Measurements from ENCODE around the gene LRRC7. TPM values are rescaled to one million over a fixed set of nuclear protein-coding genes. Genes with fewer than 3 reads are reported as not detected.

Gene LRRC7
- total and polyA plus RNA-seq, 11 donors, result 0.25 to 4.1 (median 0.49) TPM; not detected in 1

DNA sequence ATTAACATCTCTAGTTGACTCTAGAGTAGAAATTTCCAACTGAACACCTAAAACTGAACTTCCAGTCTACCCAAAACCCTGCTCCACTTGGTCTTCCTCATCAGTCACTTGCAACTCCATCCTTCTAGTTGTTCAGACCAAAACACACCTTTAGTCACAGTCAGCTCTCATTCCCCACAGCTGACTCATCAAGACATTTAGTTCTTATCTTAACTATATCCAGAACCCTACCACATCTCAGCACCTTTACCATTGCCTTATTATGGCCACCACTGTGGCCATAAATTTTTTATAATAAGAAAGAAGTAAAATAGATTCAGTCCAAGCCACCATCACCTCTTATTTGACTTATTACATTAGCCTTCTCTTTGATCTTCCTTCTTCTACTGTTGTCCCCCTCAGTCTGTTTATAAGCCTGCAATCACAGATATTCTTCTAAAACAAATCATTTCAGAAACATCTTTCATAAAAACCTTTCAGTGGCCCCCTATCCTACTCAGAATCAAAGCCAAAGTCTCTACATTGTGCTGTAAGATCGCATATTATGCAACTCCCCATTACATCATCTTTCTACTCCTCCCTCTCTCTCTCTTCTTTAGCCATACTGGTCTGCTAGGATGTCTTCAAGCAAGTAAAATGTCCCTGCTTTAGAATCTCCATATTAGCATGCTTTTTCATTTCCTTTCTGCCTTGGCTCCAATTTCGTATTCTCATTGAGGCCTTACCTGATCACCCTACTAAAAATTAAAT, 361.8 kb downstream of the LRRC7 start:
- Histone ChIP-seq H3K9me3 (no peaks in the 10 kb centered on the region), H3K27me3 (no peaks in the 10 kb centered on the region), H3K4me1 (no peaks in the 10 kb centered on the region), H3K27ac (no peak overlapping the region), H3K4me3 (no peak overlapping the region), H3K36me3 (no peaks in the 10 kb centered on the region)
- intact Hi-C loops (cut with DNase I), result no loop called here
- ATAC-seq, result no peak
- DNase-seq, result no peak
- WGBS, 4 donors, result 71 to 80% (median 77%) methylated on average over 2 of the region's 2 CpGs
- TF ChIP-seq CTCF (IDR thresholded peaks at IDR 0.05) (no peak), POLR2A (IDR thresholded peaks at IDR 0.05) (no peak)

DNA sequence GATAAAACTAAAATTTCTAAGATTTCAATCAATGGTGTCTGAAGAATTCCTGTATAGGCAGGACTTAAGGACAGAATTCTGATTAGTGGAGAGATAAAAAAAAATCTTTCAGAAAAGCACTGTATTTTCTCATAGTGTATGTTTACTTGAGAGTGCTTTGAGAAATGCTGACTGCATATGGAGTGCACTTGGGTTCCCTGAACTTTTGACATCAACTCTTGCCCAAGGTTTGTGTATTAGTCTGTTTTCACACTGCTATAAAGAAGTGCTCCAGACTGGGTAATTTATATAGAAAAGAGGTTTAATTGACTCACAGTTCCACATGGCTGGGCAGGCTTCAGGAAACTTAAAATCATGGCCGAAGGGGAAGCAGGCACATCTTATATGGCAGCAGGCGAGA, 362.7 kb downstream of the LRRC7 start:
- no peak for ATAC-seq
- H3K4me3 ChIP-seq, result no peak overlapping the region
- TF ChIP-seq CTCF (IDR thresholded peaks at IDR 0.05) (no peak), POLR2A (IDR thresholded peaks at IDR 0.05) (no peak)
- H3K27ac ChIP-seq, result no peak overlapping the region
- DNase-seq, result no peak
- intact Hi-C loops (cut with DNase I), result no loop called here
- H3K36me3 ChIP-seq, result no peaks in the 10 kb centered on the region
- no peaks in the 10 kb centered on the region for H3K4me1 ChIP-seq
- H3K9me3 ChIP-seq, result no peaks in the 10 kb centered on the region
- 83 to 93% (median 90%) methylated on average over 2 of the region's 2 CpGs for WGBS, 4 donors
- no peaks in the 10 kb centered on the region for H3K27me3 ChIP-seq

GRCh38 chr1:69932760-69933159, 365.0 kb downstream of the LRRC7 start:
- H3K36me3 ChIP-seq, result no peaks in the 10 kb centered on the region
- no peaks in the 10 kb centered on the region for H3K27me3 ChIP-seq
- no peaks in the 10 kb centered on the region for H3K9me3 ChIP-seq
- ATAC-seq (no peak), DNase-seq (no peak)
- intact Hi-C loops (cut with DNase I), result no loop called here
- H3K4me1 ChIP-seq, result no peaks in the 10 kb centered on the region
- TF ChIP-seq CTCF (IDR thresholded peaks at IDR 0.05) (no peak), POLR2A (IDR thresholded peaks at IDR 0.05) (no peak)
- no peak overlapping the region for H3K27ac ChIP-seq
- WGBS, 4 donors, result 66 to 87% (median 74%) methylated on average over 3 of the region's 3 CpGs
- H3K4me3 ChIP-seq, result no peak overlapping the region

GRCh38 chr1:69940231-69940630, 372.5 kb downstream of the LRRC7 start:
- intact Hi-C loops (cut with DNase I), result no loop called here
- no peak overlapping the region for H3K27ac ChIP-seq
- ATAC-seq (no peak), DNase-seq (no peak)
- H3K4me1 ChIP-seq, result no peaks in the 10 kb centered on the region
- H3K36me3 ChIP-seq, result no peaks in the 10 kb centered on the region
- WGBS, 4 donors, result 77 to 88% (median 81%) methylated on average over 6 of the region's 6 CpGs
- peaks cover 0 to 21% (median 0%) of the 10 kb centered on the region in 12 donors for H3K9me3 ChIP-seq
- no peak for TF ChIP-seq CTCF (IDR thresholded peaks at IDR 0.05)
- no peak for TF ChIP-seq POLR2A (IDR thresholded peaks at IDR 0.05)
- no peaks in the 10 kb centered on the region for H3K27me3 ChIP-seq
- no peak overlapping the region for H3K4me3 ChIP-seq
